GM18520 (cell line): ENCODE results near the gene TMEM132A.

Experiments used
- ATAC-seq: cut with Tn5 transposase; IDR thresholded peaks from one replicate; pipeline ENCODE4 v1.9.1; 2021; ENCODE audit not compliant: unreplicated experiment

The TMEM132A gene

DNA sequence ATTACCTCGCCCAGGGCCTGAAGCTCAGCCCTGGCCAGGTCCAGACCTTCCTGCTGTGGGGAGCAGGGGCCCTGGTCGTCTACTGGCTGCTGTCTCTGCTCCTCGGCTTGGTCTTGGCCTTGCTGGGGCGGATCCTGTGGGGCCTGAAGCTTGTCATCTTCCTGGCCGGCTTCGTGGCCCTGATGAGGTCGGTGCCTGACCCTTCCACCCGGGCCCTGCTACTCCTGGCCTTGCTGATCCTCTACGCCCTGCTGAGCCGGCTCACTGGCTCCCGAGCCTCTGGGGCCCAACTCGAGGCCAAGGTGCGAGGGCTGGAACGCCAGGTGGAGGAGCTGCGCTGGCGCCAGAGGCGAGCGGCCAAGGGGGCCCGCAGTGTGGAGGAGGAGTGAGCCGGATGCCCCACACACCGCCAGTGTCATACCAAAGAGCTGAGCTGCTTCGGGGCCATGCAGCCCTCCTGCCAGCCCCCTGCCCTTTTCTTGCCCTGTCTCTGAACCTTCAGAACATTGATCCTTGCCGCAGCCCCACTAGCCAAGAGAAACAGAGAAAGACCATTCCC lies 2.4 kb upstream of the TMEM132A start:
- no peak for ATAC-seq

- no peak for ATAC-seq
Measured at GRCh38 chr11:60922906-60923305, 1.4 kb upstream of the TMEM132A start.

DNA sequence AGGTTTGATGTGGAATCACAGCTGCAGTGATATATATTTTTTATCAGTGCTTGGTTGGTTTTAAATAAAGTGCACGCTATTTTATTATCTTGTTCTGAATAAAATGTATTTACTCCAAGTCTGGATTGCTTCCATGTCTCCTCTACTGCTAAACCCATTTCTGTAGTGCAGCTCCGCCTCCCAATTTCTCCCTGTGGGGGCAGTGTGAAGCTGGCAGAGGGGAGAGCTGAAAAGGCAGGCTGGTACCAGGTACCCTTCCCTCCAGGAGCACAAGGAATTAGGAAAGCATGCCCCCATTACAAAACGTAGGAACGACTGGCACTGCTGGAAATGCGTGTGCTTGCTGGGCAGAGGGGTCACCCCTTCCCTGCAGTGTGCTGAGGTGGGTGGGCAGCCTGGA lies 934 bp upstream of the TMEM132A start:
- ATAC-seq: no peak

DNA sequence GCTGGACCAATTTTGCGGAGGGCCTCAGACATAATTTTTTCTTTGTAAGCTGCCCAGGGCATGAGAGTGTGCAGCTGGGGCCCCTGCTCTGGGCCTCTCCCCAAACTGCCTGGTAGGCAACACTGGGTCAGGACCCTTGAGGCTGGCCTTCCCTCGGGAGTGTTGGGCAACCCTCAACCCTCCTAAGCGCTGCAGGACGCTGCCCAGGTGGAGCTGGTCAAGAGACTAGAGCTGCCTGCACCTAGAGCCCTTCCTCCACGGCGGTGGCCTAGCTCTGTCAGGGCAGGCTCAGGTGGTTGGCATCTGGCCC lies 505 bp upstream of the TMEM132A start:
- no peak for ATAC-seq

DNA sequence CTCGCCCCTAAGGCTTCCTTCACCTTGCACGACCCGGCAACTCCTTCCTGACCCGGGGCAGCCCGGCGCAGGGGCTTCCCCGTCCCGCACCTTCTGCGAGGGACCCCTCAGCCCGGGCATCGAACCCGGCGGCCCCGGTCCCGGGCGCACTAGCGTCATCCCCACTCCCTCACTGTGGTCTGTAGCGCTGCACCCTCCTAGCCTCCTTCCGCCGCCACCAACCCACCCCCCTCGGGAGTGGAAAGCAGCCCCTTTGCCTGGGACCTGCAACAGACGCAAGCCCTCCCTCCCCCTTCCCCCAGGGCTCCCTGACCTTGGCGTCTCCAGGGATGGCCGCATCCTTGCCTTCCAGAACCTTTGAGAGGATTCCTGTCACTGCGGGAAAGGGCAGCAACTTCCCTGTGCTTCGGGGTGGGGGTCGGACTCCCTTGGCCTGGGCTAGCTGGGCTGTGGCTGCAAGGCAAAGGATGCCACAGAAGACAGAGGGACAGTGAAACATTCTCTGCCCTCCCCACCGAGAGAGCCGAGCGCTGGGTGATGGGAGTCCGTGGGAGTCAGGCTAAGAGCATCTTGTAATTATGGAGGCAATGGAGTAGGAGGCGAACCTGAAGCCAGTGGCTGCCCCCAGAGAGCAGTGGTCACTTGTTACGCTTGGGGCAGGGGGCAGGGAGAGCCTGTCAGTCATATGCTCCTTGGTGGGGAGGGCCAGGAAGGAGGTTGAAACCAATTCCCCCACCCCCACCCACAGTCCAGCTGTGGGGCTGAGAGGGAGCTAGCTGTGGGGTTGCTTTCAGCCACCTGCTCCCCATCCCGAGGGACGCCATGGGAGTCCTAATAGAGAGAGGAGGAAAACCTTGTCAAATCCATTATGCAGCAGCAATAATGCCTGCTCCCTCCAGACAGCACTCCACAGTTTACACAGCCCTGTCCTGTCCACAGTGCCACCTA lies 920 bp downstream of the TMEM132A start:
- no peak for ATAC-seq

DNA sequence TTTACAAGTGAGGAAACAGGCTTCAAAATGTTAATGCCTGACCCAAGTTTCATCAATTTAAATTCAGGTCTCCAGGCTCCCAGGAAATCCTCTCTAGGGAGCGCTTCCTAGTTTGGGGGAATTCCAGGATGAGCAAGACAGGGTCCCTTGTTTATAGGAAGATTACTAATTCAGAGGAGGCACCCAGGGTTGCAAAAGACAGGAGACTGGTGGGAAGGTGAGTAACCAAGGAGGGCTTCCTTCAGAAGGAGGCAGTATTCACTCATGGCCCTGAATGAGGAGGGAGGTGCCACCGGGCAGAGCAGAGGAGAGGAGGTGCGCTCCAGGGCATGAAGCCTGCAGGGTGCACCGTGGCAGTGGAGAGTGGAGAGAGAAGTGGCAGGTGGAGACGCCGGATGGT lies 1.6 kb downstream of the TMEM132A start:
- no peak for ATAC-seq

DNA sequence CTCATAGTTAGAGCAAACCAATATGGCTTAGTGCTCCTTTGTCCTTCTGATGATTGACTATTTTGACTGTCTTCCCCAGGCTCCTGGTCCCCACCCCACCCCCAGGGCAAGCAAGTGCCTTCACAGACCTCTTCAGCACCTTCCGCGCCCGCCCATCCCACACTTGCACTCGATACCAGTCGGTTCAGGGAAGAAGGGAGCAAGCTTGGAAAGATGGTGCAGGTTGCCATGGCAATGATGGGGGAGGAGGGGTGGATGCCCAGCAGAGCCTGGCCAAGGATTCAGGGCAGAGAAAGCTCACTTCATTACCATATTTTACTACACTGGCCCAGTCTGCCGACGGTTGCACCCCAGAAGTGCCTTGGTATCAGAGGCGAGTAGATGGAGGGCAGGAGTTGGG lies 2.2 kb downstream of the TMEM132A start:
- no peak for ATAC-seq

DNA sequence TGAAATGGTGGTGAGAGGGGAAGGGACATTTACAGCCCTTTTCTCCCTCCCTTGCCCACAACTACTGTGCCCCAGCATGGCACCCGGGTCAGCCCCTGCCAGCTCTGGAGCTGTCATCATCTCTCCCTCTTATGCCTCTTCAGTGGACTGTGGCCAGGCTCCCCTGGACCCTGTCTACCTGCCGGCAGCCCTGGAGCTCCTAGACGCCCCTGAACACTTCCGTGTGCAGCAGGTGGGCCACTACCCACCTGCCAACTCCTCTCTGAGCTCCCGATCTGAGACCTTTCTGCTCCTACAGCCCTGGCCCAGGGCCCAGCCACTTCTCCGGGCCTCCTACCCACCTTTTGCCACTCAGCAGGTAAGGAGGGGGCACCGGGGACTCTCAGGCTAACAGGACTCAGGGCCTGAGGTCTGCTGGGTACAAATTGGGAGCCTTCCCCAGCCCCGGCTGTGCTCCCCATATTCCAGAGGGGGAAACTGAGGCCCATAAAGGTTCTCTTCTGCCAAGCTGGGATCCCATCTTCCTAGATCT lies 2.9 kb downstream of the TMEM132A start:
- no peak for ATAC-seq

- ATAC-seq: no peak
Measured at GRCh38 chr11:60927600-60927999, 3.3 kb downstream of the TMEM132A start.

GRCh38 chr11:60928563-60929001 lies 4.3 kb downstream of the TMEM132A start:
- ATAC-seq: no peak

GRCh38 chr11:60929764-60930163 lies 5.5 kb downstream of the TMEM132A start:
- ATAC-seq: no peak

DNA sequence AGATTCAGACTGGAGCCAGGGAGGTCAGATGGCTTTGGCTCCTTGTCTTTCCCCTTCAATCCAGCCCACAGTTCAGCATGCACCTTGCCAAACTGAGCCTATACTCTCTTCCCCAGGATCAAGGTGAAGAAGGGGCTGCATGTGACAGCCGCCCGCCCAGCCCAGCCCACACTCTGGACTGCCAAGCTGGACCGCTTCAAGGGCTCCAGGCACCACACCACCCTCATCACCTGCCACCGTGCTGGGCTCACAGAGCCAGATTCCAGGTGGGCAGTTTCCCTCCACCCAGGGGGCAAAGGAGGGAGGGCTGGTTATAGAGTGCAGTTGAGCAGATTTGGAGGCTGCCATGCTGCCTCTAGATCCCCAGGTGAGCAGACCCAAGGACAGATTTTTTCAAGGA lies 6.1 kb downstream of the TMEM132A start:
- no peak for ATAC-seq

DNA sequence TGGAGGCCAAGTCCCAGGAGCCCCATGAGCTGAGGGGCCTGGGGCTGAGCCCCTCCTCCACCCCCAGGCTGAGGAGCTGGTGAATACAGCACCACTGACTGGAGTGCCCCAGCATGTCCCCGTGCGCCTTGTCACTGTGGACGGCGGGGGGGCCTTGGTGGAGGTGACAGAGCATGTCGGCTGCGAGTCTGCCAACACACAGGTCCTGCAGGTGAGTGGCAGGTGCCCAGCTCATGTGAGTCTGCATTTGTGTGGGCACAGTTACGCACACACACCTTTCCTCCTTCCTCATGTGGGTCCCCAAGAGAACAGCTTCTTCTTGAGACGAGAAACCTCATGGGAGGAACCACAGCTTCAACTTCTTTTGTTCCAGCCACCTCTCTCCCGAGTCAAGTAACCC lies 7.7 kb downstream of the TMEM132A start:
- no peak for ATAC-seq

GRCh38 chr11:60932605-60933356 lies 8.5 kb downstream of the TMEM132A start:
- no peak for ATAC-seq

DNA sequence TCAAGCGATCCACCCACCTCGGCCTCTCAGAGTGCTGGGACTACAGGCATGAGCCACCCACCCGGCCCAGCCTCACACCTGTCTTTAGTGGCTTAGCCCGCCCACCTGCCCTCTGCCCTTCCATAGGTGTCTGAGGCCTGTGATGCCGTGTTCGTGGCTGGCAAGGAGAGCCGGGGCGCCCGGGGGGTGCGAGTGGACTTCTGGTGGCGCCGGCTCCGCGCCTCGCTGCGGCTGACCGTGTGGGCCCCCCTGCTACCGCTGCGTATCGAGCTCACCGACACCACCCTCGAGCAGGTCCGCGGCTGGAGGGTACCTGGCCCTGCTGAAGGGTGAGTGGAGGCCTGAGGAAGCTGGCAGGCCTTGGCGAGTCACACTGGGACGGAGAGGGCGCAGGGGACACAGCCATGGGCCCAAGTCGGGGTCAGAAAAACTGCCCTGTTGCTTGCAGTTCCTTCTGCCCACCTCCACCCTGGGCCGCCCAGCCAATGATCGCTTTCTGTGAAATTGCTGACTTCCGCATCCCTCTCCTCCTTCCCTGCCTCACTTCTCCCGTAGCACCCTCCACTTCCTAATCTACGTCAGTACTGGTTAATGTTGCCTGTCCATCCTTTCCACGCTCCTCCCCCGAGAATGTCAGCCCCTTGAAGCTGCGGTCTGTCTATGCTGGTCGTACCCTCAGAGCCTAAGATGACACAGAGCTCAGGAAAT lies 9.3 kb downstream of the TMEM132A start:
- ATAC-seq: no peak

- no peak for ATAC-seq
Measured at GRCh38 chr11:60934124-60934789, 10.0 kb downstream of the TMEM132A start.

DNA sequence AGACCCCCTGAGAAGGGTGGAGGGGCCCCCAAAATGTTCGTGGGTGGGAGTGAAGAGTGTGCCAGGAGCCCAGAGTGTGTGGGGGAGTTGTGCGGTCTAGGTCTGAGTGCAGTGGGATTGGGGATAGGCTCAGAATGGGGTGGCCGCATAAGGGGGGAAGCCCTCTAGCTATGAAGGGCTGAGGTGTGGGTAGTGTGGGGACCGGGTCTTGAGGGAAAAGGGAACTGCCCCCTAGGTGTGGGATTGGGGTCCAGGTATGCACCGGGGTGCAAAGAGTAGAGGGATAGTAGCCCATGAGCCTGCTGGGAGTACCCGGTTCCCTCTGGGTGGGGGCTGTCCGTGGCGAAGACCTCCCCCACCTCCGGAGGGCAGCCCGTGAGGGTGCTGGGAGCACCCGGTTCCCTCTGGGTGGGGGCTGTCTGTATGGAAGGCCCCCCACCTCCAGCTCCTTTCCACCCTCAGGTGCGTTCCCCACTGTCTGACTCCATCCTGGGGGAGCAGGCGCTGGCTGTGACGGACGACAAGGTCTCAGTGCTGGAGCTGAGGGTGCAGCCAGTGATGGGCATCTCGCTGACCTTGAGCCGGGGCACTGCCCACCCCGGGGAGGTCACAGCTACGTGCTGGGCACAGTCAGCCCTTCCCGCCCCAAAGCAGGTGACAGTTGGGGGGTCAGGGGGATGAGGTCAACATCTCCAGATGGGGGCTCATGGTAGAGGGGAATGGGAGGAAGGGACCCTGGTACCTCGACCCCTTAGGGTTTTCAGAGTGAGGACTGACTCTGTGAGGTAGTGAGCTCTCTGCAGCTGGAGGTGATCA lies 10.7 kb downstream of the TMEM132A start:
- no peak for ATAC-seq

DNA sequence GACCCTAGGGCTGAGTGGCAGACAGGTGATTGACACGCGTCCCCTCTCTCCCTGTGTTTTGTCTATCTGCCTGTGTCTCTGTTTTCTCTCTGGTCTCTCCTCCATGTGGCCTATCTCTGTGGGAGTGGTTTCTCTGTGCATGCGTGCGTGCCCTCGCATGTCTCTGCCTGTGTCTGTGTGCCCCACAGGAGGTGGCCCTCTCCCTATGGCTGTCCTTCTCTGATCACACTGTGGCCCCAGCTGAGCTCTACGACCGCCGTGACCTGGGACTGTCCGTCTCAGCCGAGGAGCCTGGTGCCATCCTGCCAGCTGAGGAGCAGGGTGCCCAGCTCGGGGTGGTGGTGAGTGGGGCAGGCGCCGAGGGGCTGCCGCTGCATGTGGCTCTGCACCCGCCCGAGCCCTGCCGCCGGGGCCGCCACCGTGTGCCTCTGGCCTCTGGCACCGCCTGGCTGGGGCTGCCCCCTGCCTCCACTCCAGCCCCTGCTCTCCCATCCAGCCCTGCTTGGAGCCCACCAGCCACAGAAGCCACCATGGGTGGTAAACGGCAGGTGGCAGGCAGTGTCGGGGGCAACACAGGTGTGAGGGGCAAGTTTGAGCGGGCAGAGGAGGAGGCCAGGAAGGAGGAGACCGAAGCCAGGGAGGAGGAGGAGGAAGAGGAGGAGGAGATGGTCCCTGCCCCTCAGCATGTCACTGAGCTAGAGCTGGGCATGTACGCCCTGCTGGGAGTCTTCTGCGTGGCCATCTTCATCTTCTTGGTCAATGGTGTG lies 11.6 kb downstream of the TMEM132A start:
- ATAC-seq: no peak
